ENCODE measurements around the gene ID1.

- TF ChIP-seq CTCF (IDR thresholded peaks at IDR 0.05 in 8 of 11, conservative IDR thresholded peaks at IDR 0.05 in 3 of 11) (no peak), POLR2AphosphoS5 (IDR thresholded peaks at IDR 0.05) (no peak)
Measured at GRCh38 chr20:31560746-31561598, 44.1 kb upstream of the ID1 start.
